ENCODE data around the gene HIF1AN. TPM values are rescaled to one million over a fixed set of nuclear protein-coding genes. Genes with fewer than 3 reads are reported as not detected.

The HIF1AN gene
- 6.4 and 8.2 TPM in 2 replicates for total RNA-seq

GRCh38 chr10:100535715-100536353 lies at the start of gene HIF1AN:
HIF1AN (plus strand) TSS chr10:100535943; CDS start chr10:100535959, 16 bp downstream.
- peak; percentile 92 to 95 for DNase-seq (ENCODE audit: low read depth in 2 of 2)

DNA sequence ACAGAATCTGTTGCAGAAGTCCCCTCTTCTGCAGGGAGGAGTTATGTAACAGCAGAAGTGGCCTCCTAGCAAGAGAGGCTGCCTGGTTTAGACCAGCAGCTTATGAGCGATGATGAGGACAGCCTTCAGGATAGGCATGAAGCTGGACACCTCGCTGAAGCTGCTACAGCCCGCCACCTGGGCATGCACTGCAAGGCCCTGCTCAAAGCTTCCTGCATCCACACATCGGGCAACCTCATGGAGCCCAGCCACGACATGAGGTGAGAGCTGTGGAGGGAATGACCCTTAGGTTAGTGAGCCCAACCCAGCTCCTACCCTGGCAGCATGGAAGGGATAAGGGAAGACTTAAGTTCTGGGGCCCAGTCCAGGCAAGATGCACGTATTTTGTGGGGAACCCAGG lies 48.2 kb upstream of the HIF1AN start:
- DNase-seq (ENCODE audit: low read depth in 2 of 2) = no peak

GRCh38 chr10:100489396-100489795 lies 46.3 kb upstream of the HIF1AN start:
- no peak for DNase-seq (ENCODE audit: low read depth in 2 of 2)

- DNase-seq (ENCODE audit: low read depth in 2 of 2) = no peak
These were observed 45.2 kb upstream of the HIF1AN start for GRCh38 chr10:100490531-100490930.

DNA sequence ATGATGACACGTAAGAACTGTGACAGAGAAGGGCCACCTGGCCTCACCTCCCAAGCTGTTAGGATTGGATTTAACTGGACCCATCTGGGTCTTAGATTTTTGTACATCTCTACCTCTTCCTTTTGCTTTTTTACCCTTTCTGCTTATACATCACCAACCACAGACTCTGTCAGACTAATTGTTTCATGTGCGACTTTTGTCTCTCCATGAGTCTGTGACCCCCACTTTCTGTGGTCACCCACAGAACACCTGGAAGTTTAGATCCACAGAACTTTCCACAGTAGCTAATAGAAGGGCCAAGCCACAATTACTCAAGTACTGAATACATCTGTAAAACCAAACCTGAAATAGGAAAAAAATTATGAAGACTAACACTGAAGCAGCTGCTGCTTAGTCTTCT lies 39.2 kb upstream of the HIF1AN start:
- DNase-seq (ENCODE audit: low read depth in 2 of 2) = no peak

GRCh38 chr10:100498059-100498458 lies 37.7 kb upstream of the HIF1AN start:
- no peak for DNase-seq (ENCODE audit: low read depth in 2 of 2)

DNA sequence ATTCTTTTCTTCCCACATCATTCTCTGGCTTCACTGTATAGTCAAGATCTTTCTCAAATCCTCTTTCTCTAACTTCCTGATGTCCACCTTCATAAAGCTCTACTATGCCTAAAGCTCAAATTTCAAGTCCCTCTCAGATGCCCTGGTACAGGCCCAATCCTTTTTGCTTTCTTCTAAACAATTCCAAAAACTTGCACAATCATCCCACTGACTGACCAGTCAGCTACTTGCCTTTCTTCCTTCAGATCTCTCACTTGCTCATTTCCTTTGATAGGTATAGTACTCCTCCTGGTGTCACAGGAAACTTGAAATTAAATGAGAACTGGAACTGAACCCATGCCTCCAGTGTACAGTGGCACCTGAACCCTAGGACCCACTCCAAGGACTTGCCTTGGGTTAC lies 34.3 kb upstream of the HIF1AN start:
- no peak for DNase-seq (ENCODE audit: low read depth in 2 of 2)

- no peak for DNase-seq (ENCODE audit: low read depth in 2 of 2)
These were observed 32.7 kb upstream of the HIF1AN start for GRCh38 chr10:100502926-100503494.

GRCh38 chr10:100504096-100504495 lies 31.6 kb upstream of the HIF1AN start:
- no peak for DNase-seq (ENCODE audit: low read depth in 2 of 2)

- DNase-seq (ENCODE audit: low read depth in 2 of 2) = no peak
These were observed 30.6 kb upstream of the HIF1AN start for GRCh38 chr10:100505164-100505563.

DNA sequence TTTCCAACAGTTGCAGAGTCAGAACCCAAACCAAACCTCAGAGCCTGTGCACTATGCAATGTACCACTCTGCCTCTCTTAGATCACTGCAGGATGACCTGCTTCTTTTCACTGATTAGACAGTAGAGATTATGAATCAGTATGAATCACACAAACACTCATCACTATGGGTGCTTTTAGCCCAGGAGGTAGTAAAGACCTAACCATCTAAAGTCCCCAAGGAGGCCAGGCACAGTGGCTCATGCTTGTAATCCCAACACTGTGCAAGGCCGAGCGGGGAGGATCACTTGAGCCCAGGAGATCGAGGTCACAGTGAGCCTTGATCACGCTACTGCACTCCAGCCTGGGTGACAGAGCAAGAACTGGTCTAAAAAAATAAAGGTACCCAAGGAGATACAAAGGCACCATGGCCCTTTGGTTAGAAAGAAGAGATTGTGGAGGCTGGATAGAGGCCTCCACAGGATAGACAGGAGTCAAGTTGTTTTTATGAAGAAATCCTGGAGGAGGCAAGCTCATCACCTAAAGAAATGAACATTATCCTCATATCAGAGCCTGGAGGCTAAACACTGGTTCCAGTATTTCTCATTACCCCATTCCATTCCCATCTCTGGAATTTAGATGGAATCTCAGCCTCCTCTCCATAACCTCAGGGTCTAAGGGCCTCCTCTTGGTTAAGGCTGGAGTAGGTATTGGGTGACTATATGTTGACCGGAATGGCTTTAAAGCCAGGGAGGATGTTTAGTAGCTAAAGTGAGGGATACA lies 29.0 kb upstream of the HIF1AN start:
- DNase-seq (ENCODE audit: low read depth in 2 of 2) = no peak

DNA sequence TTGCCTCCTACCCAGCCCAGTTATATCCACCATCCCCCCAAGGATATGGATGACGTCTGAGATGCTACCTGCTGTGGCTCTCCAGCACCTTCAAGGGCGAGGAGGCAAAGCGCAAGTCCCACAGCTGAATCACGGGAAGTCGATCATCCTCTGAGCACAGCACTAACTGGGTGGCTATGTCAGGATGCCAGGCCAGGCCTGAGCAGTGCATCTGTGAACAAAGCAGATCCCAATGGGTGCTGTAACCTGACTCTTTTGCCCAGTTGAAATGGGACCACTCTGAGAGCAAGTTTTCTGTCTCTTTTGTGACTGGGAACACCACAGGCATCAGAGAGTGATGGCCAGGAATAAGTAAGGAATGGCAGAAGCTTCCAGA lies 28.4 kb upstream of the HIF1AN start:
- no peak for DNase-seq (ENCODE audit: low read depth in 2 of 2)

DNA sequence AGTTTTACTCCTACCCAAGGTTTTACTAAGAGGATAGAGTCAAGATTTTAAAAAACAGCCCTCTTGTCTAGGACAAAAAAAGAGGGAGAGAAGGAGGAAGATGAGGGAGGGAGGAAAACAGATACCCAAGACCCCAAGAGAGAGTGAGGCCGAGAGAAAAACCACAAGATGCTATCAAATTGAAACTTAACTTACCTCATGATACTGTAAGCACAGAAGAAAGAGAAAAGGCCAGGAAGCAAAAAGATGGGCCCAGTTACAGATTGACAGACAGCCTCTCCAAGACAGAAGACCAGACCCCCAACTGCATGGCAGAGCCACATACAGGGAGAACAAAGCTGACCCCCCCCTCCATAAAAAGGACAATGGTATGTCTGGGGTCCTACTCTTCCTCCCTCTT lies 27.5 kb upstream of the HIF1AN start:
- DNase-seq (ENCODE audit: low read depth in 2 of 2) = no peak

DNA sequence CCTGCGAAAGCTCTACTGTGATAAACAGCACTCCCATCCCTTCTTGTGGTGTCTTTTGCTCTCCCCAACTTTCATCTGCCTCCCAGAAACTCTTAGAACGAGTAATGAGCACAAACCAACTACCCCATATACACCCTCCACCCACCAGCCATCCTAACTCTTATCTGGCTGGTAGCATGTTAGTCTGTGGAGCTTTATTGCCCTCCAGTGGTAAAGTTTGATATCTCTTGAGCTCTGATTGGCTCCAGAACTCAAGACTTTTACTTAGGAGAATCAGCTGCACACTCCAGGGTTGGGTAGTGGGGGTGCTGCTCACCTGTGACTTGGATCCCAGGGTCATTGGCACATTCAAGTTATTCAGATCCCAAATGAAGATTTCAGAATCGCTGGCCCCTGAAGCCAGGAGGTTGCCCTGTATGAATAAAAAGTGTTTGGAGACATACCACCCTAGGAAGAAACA lies 27.0 kb upstream of the HIF1AN start:
- DNase-seq (ENCODE audit: low read depth in 2 of 2) = peak in 1 of 2 donors; percentile 63

- no peak for DNase-seq (ENCODE audit: low read depth in 2 of 2)
These were observed 26.4 kb upstream of the HIF1AN start for GRCh38 chr10:100509241-100509840.

DNA sequence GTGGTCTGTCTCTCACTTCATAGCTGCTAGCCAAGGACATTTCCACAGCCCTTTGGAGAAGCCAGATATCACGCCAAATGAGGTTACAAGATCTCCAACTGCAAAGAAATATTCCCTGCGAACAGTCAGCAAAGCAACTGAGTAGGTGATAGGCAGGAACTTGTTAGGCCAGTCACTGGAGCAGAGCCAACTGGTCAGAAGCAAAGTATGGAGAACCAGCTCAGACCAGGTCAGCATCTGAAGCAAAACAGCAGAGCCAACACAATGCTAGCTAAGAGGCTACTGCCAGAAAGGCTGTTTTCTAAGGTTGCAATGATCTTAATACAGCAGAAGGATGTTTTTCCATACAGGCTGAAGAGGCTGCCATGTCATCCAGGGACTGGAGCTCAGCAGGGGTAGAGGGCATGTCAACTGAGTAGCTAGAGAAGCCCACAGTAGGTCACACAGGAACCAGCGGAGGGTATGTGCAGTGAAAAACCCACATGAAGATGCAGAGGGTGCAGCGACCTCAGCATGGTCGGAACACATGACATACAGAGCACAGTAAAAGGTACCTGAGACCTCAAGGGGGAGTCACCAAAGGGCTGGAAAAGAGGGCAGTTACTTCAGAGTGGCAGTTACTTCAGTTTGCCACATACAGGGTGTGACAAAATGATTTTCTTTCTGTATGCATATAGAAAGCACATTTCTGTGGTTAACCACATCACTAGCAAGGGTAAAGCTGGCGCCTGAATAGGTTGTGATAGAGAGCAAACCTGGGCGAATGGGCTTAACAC lies 25.0 kb upstream of the HIF1AN start:
- DNase-seq (ENCODE audit: low read depth in 2 of 2) = no peak

DNA sequence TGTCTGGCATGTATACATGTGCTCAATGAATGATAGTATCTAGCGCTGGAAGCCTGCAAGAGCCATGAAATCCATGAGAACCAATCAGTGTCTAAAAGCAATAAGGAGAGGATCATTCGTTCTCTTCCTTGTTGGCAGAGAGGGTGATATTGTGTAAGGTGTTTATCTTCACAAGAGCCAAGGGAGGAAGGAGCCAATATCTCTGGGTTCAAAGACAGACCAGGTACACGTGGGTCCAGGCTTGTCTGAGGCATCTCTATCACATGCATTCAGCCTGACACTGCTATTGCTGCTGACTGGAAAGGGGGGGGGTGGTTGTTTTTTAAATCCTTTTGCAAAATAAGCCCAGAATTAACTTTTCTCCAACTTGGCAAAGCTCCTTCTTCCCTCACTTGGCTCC lies 20.1 kb upstream of the HIF1AN start:
- DNase-seq (ENCODE audit: low read depth in 2 of 2) = no peak

DNA sequence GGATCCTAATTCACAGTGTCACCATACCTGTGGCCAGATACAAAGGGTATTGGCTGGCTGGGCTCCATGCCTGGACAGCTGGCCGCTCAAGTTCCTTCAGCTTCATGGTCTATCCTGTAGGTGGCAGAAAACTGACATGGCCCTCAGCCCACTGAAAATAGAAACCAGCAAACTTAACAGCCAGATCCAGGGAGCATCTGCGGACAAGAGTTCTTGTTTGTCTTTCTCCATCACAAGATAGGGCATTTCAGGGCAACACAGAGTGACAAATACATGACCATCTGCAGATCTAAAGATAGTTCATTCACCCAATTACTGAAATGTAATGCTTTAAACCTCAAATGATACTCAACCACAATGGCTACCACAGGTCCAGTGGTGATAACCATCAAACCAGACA lies 18.9 kb upstream of the HIF1AN start:
- peak in 1 of 2 donors; percentile 23 for DNase-seq (ENCODE audit: low read depth in 2 of 2)

GRCh38 chr10:100518761-100519241 lies 16.9 kb upstream of the HIF1AN start:
- peak; percentile 50 to 74 for DNase-seq (ENCODE audit: low read depth in 2 of 2)

DNA sequence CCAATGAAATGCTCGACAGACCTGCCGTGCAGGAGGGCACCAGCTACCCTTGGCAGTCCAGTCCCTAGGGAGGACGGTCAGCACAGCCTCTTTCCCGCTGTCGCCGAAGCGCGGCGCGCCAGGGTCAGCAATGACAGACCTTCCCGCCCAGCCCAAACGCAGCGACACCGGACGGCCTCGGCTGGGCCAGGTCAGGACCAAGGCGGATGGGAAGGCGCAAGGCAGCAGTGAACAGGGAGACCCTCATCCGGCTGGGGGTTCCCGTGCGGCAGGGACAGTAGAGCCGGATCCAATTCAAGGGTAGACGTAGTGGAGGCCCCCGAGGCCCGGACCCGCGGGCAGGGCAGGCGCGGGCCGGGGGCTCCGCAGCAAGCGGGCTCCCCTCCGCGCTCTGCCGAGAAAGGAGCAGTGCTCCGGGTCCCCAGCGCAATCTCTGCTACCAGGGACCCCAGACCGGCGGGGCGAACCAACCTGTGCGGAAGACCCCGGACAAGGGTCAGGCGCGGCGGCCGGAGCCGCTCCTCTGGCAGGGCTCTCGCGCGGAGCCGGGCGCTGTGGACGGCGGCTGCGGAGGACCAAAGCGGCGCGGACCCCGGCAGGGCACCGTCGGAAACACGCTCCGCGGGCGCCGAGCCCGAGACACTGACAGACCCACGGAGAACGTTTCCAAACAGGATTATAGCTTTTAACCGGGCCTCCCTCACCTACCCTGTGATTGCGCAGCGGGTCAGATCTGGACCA lies 16.3 kb upstream of the HIF1AN start, which contains the start of gene SEC31B:
Gene SEC31B, minus strand, starts transcription at position 551 of the 741 bp plus-strand sequence. CDS start 2,909 bp downstream, outside the sequence.
- DNase-seq (ENCODE audit: low read depth in 2 of 2) = peak in 1 of 2 donors; percentile 44
